Brain microvascular endothelial cell (primary cell): ENCODE data around the gene MRPL19.
"Not testable (repeated sequence)": the region's sequence is repeated elsewhere in the genome, so short reads cannot be mapped to it uniquely, and the experiment has no call there.

Experiments
- DNase-seq: peaks from one replicate; pipeline ENCODE4 v3.0.0-alpha.2; 2020
- H3K27ac ChIP-seq: fragments of 250-450 bp; sonication (Bioruptor Pico); 2 replicates; pipeline ENCODE4 v1.5.1; 2020; ENCODE audit warnings: mild to moderate bottlenecking, moderate library complexity
- H3K27me3 ChIP-seq: fragments of 250-450 bp; sonication (Bioruptor Pico); replicated peaks from 2 replicates; pipeline ENCODE4 v1.5.1; 2020; ENCODE audit warnings: mild to moderate bottlenecking
- H3K36me3 ChIP-seq: fragments of 250-450 bp; sonication (Bioruptor Pico); replicated peaks from 2 replicates; pipeline ENCODE4 v1.5.1; 2020; ENCODE audit warnings: mild to moderate bottlenecking
- H3K4me3 ChIP-seq: 2 replicates; pipeline ENCODE4 v1.5.1; 2011; ENCODE audit warnings: low read depth, mild to moderate bottlenecking, control low read depth, low read length, moderate library complexity
- in situ Hi-C: cut with HindIII; loops from 2 replicates; pipeline ENCODE4 v1.10.0; 2017; ENCODE audit warnings: low sequenced_read_pairs, low pct_ligation_motif_present
- TF ChIP-seq, protein P1 (sequence below): IDR thresholded peaks from 2 replicates; pipeline ENCODE4 v1.5.1; 2011; ENCODE audit warnings: low read depth, mild to moderate bottlenecking, moderate library complexity, low read length, control low read depth, inconsistent platforms; ENCODE audit errors: missing control alignments

The MRPL19 gene

DNA sequence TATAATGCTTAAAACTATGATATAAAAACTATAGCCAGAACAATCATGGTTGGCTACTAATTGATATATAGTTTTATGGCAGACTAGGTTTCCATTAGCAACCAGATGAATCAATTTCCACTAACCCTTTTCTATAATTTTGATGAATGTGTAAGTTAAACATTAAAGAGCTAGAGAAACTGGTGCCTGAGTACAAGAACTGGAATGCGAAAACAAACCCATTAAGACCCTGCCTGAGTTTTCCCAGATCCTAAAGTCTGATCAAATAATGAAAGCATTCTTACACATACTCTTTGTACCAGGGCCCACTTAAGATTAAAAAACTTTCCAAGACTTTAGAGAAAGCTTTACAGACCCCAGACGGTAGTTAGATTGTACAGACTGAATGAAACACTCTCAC is 21.3 kb downstream of the MRPL19 start:
- Histone ChIP-seq H3K4me3 (no peak overlapping the region), H3K36me3 (peaks cover 11% of the 10 kb centered on the region), H3K27me3 (no peaks in the 10 kb centered on the region), H3K27ac (no peak overlapping the region)
- DNase-seq: no peak
- in situ Hi-C loops: no loop called here
- TF ChIP-seq, protein P1, sequence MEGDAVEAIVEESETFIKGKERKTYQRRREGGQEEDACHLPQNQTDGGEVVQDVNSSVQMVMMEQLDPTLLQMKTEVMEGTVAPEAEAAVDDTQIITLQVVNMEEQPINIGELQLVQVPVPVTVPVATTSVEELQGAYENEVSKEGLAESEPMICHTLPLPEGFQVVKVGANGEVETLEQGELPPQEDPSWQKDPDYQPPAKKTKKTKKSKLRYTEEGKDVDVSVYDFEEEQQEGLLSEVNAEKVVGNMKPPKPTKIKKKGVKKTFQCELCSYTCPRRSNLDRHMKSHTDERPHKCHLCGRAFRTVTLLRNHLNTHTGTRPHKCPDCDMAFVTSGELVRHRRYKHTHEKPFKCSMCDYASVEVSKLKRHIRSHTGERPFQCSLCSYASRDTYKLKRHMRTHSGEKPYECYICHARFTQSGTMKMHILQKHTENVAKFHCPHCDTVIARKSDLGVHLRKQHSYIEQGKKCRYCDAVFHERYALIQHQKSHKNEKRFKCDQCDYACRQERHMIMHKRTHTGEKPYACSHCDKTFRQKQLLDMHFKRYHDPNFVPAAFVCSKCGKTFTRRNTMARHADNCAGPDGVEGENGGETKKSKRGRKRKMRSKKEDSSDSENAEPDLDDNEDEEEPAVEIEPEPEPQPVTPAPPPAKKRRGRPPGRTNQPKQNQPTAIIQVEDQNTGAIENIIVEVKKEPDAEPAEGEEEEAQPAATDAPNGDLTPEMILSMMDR: no peak

DNA sequence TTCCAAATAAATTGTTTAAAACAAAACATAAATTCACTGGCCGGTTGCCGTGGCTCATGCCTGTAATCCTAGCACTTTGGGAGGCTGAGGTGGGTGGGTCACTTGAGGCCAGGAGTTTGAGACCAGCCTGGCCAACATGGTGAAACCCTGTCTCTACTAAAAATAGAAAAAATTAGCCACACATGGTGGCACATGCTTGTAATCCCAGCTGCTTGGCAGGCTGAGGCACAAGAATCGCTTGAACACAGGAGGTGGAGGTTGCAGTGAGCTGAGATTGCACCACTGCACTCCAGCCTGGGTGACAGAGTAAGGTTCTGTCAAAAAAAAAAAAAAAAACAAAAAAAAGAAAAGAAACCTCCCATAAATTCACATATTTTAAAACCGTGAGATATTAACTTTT is 28.8 kb downstream of the MRPL19 start:
- H3K27me3 ChIP-seq, in situ Hi-C loops: not testable (repeated sequence)

GRCh38 chr2:75675908-75676307 is 29.3 kb downstream of the MRPL19 start:
- no peak for DNase-seq
- Histone ChIP-seq H3K27ac (no peak overlapping the region), H3K4me3 (no peak overlapping the region), H3K27me3 (no peaks in the 10 kb centered on the region), H3K36me3 (peaks cover 3% of the 10 kb centered on the region)
- in situ Hi-C loops: no loop called here
- TF ChIP-seq, protein P1: no peak

More for the DNA sequence above, 28.8 kb downstream of the MRPL19 start:
- H3K27ac ChIP-seq, DNase-seq, H3K36me3 ChIP-seq, H3K4me3 ChIP-seq: not testable (repeated sequence)

- no peak for DNase-seq
- Histone ChIP-seq H3K27me3 (no peaks in the 10 kb centered on the region), H3K36me3 (peaks cover under 1% of the 10 kb centered on the region), H3K27ac (no peak overlapping the region), H3K4me3 (no peak overlapping the region)
- in situ Hi-C loops: no loop called here
- TF ChIP-seq, protein P1: no peak
These were observed 29.9 kb downstream of the MRPL19 start for GRCh38 chr2:75676464-75676863.

- in situ Hi-C loops: no loop called here
- Histone ChIP-seq H3K27me3 (no peaks in the 10 kb centered on the region), H3K27ac (no peak overlapping the region), H3K4me3 (no peak overlapping the region), H3K36me3 (peaks cover 3% of the 10 kb centered on the region)
- TF ChIP-seq, protein P1: no peak
- no peak for DNase-seq
These were observed 33.0 kb downstream of the MRPL19 start for GRCh38 chr2:75679556-75679955.

GRCh38 chr2:75680402-75680801 is 33.8 kb downstream of the MRPL19 start:
- H3K36me3 ChIP-seq: peaks cover 3% of the 10 kb centered on the region
- no peak overlapping the region for H3K27ac ChIP-seq
- DNase-seq: no peak
- TF ChIP-seq, protein P1: no peak
- no peak overlapping the region for H3K4me3 ChIP-seq
- no peaks in the 10 kb centered on the region for H3K27me3 ChIP-seq
- in situ Hi-C loops: no loop called here

DNA sequence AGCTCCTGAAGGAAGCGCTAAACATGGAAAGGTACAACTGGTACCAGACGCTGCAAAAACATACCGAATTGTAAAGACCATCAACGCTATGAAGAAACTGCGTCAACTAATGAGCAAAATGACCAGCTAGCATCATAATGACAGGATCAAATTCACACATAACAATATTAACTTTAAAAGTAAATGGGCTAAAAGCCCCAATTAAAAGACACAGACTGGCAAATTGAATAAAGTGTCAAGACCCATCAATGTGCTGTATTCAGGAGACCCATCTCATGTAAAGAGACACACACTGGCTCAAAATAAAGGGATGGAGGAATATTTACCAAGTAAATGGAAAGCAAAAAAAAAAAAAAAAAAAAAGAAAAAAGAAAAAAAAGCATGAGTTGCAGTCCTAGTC is 36.8 kb downstream of the MRPL19 start:
- H3K4me3 ChIP-seq, DNase-seq, in situ Hi-C loops, H3K27ac ChIP-seq, H3K36me3 ChIP-seq, H3K27me3 ChIP-seq: not testable (repeated sequence)
